Measurements from ENCODE around the gene SPEM3.

The SPEM3 gene

GRCh38 chr17:7460850-7461660 lies 32.4 kb downstream of the SPEM3 start:
- no peak overlapping the region for H3K9ac ChIP-seq (ENCODE audit: low read length)
- H3K4me3 ChIP-seq (ENCODE audit: insufficient read depth, low read length, poor library complexity, severe bottlenecking): no peak overlapping the region
- TF ChIP-seq CTCF (IDR thresholded peaks at IDR 0.05; ENCODE audit: insufficient read depth, low read length, poor library complexity, severe bottlenecking): no peak
- no peak for TF ChIP-seq EZH2phosphoT487 (conservative IDR thresholded peaks at IDR 0.05; ENCODE audit: low read length)
- no peak overlapping the region for H2AFZ ChIP-seq (ENCODE audit: low read depth, low read length, severe bottlenecking)
- no peaks in the 10 kb centered on the region for H3K79me2 ChIP-seq (ENCODE audit: insufficient read depth, low read length)
- no peaks in the 10 kb centered on the region for H3K27me3 ChIP-seq (ENCODE audit: low read length)
- H3K4me2 ChIP-seq (ENCODE audit: low read depth, low read length, poor library complexity, severe bottlenecking): no peak overlapping the region
- H3F3A ChIP-seq (ENCODE audit: insufficient read depth): 0 out of 2 replicates have a peak, but pooled peaks cover 2% of the 10 kb centered on the region
- H3K27ac ChIP-seq (ENCODE audit: low read depth, low read length): no peak overlapping the region
- no peaks in the 10 kb centered on the region for H3K9me3 ChIP-seq (ENCODE audit: insufficient read depth, low read length)
- no peaks in the 10 kb centered on the region for H3K36me3 ChIP-seq (ENCODE audit: low read length)
- H3K9me2 ChIP-seq (replicated peaks; ENCODE audit: insufficient read depth, low read length): no peaks in the 10 kb centered on the region
- no peaks in the 10 kb centered on the region for H4K20me1 ChIP-seq (ENCODE audit: low read depth, low read length)

- Histone ChIP-seq H3K79me2 (ENCODE audit: insufficient read depth, low read length) (no peaks in the 10 kb centered on the region), H3K9me2 (replicated peaks; ENCODE audit: insufficient read depth, low read length) (no peaks in the 10 kb centered on the region), H3K4me2 (ENCODE audit: low read depth, low read length, poor library complexity, severe bottlenecking) (no peak overlapping the region), H3F3A (ENCODE audit: insufficient read depth) (no peaks in the 10 kb centered on the region), H3K27me3 (ENCODE audit: low read length) (no peaks in the 10 kb centered on the region), H3K9me3 (ENCODE audit: insufficient read depth, low read length) (no peaks in the 10 kb centered on the region), H3K4me3 (ENCODE audit: insufficient read depth, low read length, poor library complexity, severe bottlenecking) (no peak overlapping the region), H4K20me1 (ENCODE audit: low read depth, low read length) (no peaks in the 10 kb centered on the region), H2AFZ (ENCODE audit: low read depth, low read length, severe bottlenecking) (no peak overlapping the region), H3K36me3 (ENCODE audit: low read length) (no peaks in the 10 kb centered on the region), H3K9ac (ENCODE audit: low read length) (no peak overlapping the region), H3K27ac (ENCODE audit: low read depth, low read length) (no peak overlapping the region)
- TF ChIP-seq EZH2phosphoT487 (conservative IDR thresholded peaks at IDR 0.05; ENCODE audit: low read length) (no peak), CTCF (IDR thresholded peaks at IDR 0.05; ENCODE audit: insufficient read depth, low read length, poor library complexity, severe bottlenecking) (no peak)
These were observed 34.1 kb downstream of the SPEM3 start for GRCh38 chr17:7462474-7463371.

- no peak overlapping the region for H3K4me2 ChIP-seq (ENCODE audit: low read depth, low read length, poor library complexity, severe bottlenecking)
- no peak overlapping the region for H3K27ac ChIP-seq (ENCODE audit: low read depth, low read length)
- H3K9me2 ChIP-seq (replicated peaks; ENCODE audit: insufficient read depth, low read length): no peaks in the 10 kb centered on the region
- H3K9me3 ChIP-seq (ENCODE audit: insufficient read depth, low read length): no peaks in the 10 kb centered on the region
- H3K79me2 ChIP-seq (ENCODE audit: insufficient read depth, low read length): no peaks in the 10 kb centered on the region
- no peaks in the 10 kb centered on the region for H3K27me3 ChIP-seq (ENCODE audit: low read length)
- TF ChIP-seq EZH2phosphoT487 (conservative IDR thresholded peaks at IDR 0.05; ENCODE audit: low read length): no peak
- TF ChIP-seq CTCF (IDR thresholded peaks at IDR 0.05; ENCODE audit: insufficient read depth, low read length, poor library complexity, severe bottlenecking): no peak
- H3K36me3 ChIP-seq (ENCODE audit: low read length): no peaks in the 10 kb centered on the region
- no peak overlapping the region for H2AFZ ChIP-seq (ENCODE audit: low read depth, low read length, severe bottlenecking)
- H3F3A ChIP-seq (ENCODE audit: insufficient read depth): no peaks in the 10 kb centered on the region
- no peak overlapping the region for H3K9ac ChIP-seq (ENCODE audit: low read length)
- no peaks in the 10 kb centered on the region for H4K20me1 ChIP-seq (ENCODE audit: low read depth, low read length)
- H3K4me3 ChIP-seq (ENCODE audit: insufficient read depth, low read length, poor library complexity, severe bottlenecking): no peak overlapping the region
These were observed 34.8 kb downstream of the SPEM3 start for GRCh38 chr17:7463372-7463846.

All from SU-DHL-6 (cell line).